Kidney (tissue), 14 donors: ENCODE measurements around the gene RLN1. TPM values are rescaled to one million over a fixed set of nuclear protein-coding genes. Genes with fewer than 3 reads are reported as not detected.
"Not testable (repeated sequence)": the region's sequence is repeated elsewhere in the genome, so short reads cannot be mapped to it uniquely, and the experiment has no call there.

ENCODE experiments used
- DNase-seq, 5 donors: peaks; one replicate each; pipeline ENCODE4 v3.0.0-alpha.2; 2013 to 2020
- FAIRE-seq: peaks from 2 replicates; lab custom pipeline; 2012; peaks lifted over from hg19 to GRCh38; lab: Jason Lieb, UNC
- H3K27ac ChIP-seq, 2 donors: one replicate each; pipeline ENCODE4 v1.7.0; 2013; ENCODE audit warnings: low read depth in 2 of 2, low read length in 2 of 2, inconsistent platforms in 1 of 2
- H3K27me3 ChIP-seq: one replicate; pipeline ENCODE4 v1.7.1; 2013; ENCODE audit warnings: low read length, inconsistent platforms; ENCODE audit not compliant: control insufficient read depth, insufficient read depth
- H3K36me3 ChIP-seq, 3 donors: one replicate each; pipeline versions ENCODE4 v1.7.0 to v1.7.1; 2013; ENCODE audit warnings: low read length in 3 of 3, control low read depth in 1 of 3, inconsistent platforms in 1 of 3; ENCODE audit not compliant: insufficient read depth in 3 of 3, control insufficient read depth in 2 of 3
- H3K4me1 ChIP-seq, 3 donors: one replicate each; pipeline versions ENCODE4 v1.7.0 to v1.7.1; 2013; ENCODE audit warnings: low read length in 3 of 3, inconsistent platforms in 1 of 3, low read depth in 1 of 3; ENCODE audit not compliant: control insufficient read depth in 2 of 3, insufficient read depth in 2 of 3
- H3K4me3 ChIP-seq, 3 donors: one replicate each; pipeline versions ENCODE4 v1.7.0 to v1.8.1; 2013; ENCODE audit warnings: low read length in 3 of 3, control low read depth in 1 of 3, inconsistent platforms in 1 of 3
- H3K9ac ChIP-seq, 3 donors: one replicate each; pipeline versions ENCODE4 v1.7.0 to v1.7.1; 2013; ENCODE audit warnings: low read length in 3 of 3, control low read depth in 1 of 3, inconsistent platforms in 1 of 3
- H3K9me3 ChIP-seq, 3 donors: one replicate each; pipeline versions ENCODE4 v1.7.0 to v1.7.1; 2013; ENCODE audit warnings: low read length in 3 of 3, control low read depth in 1 of 3, inconsistent platforms in 1 of 3; ENCODE audit not compliant: control insufficient read depth in 2 of 3, insufficient read depth in 1 of 3
- CTCF ChIP-seq: IDR thresholded peaks from 3 replicates; pipeline ENCODE4 v1.5.1; 2012; ENCODE audit warnings: mild to moderate bottlenecking, moderate library complexity, borderline replicate concordance; ENCODE audit not compliant: insufficient read depth; ENCODE audit errors: extremely low read depth
- intact Hi-C: fragments of 100-400 bp; cut with DNase I; formaldehyde crosslinking; loops from one replicate; pipeline ENCODE4 v1.11.1; 2022
- polyA plus RNA-seq: library from polyadenylated mRNA; stranded (reverse); fragments of 350-450 nt; fragmentation: Illumina TruSeq; extraction: RNeasy Lipid Tissue Mini Kit (QIAGEN cat#74804); gene quantifications from one replicate; pipeline ENCODE4 v1.2.3, GENCODE V29; 2014; ENCODE audit warnings: low read depth, low replicate concordance; ENCODE audit not compliant: insufficient read depth
- total RNA-seq: library from RNA; stranded (reverse); fragmentation: NEBNext Ultra II Directional; extraction: Animal tissue kit (Norgen Biotek cat#: 25700); gene quantifications from one replicate; pipeline ENCODE4 v1.2.1, GENCODE V29; 2021
- donor health status: control.
- donor health status: control.
- donor health status: control.
- donor health status: control.
- donor health status: control.
- donor health status: DM: yes; HTN: yes; CAD: no.
- donor health status: Normal renal cell carcinoma (clear cell type).

Gene RLN1
- total and polyA plus RNA-seq, 2 donors from 2014 or later: 0.57 to 0.82 TPM

GRCh38 chr9:5315187-5315923 lies 24.3 kb downstream of the RLN1 start:
- Histone ChIP-seq H3K4me1 (no peaks in the 10 kb centered on the region), H3K27me3 (no peaks in the 10 kb centered on the region), H3K27ac (no peak overlapping the region), H3K9me3 (peaks cover 0 to 9% (median 4%) of the 10 kb centered on the region in 3 donors), H3K4me3 (no peak overlapping the region), H3K36me3 (no peaks in the 10 kb centered on the region), H3K9ac (no peak overlapping the region)
- FAIRE-seq: no peak
- intact Hi-C loops: no loop called here
- no peak for TF ChIP-seq CTCF
- DNase-seq: no peak

- Histone ChIP-seq H3K9ac (no peak overlapping the region), H3K4me1 (no peaks in the 10 kb centered on the region), H3K27ac (no peak overlapping the region), H3K27me3 (no peaks in the 10 kb centered on the region), H3K36me3 (no peaks in the 10 kb centered on the region), H3K9me3 (peaks cover 0 to 8% (median 4%) of the 10 kb centered on the region in 3 donors), H3K4me3 (no peak overlapping the region)
- DNase-seq: no peak
- TF ChIP-seq CTCF: no peak
- no peak for FAIRE-seq
- intact Hi-C loops: no loop called here
Observed at GRCh38 chr9:5310851-5311250, 28.8 kb downstream of the RLN1 start.

- FAIRE-seq: no peak
- H3K27ac ChIP-seq: no peak overlapping the region
- no peaks in the 10 kb centered on the region for H3K4me1 ChIP-seq
- no peaks in the 10 kb centered on the region for H3K9me3 ChIP-seq
- DNase-seq: no peak
- TF ChIP-seq CTCF: no peak
- H3K9ac ChIP-seq: no peak overlapping the region
- intact Hi-C loops: no loop called here
- no peaks in the 10 kb centered on the region for H3K27me3 ChIP-seq
- H3K4me3 ChIP-seq: no peak overlapping the region
- no peaks in the 10 kb centered on the region for H3K36me3 ChIP-seq
Observed at GRCh38 chr9:5305741-5306140, 33.9 kb downstream of the RLN1 start.

- H3K36me3 ChIP-seq, H3K9me3 ChIP-seq, H3K27ac ChIP-seq, intact Hi-C loops, H3K27me3 ChIP-seq, H3K4me3 ChIP-seq, H3K9ac ChIP-seq, H3K4me1 ChIP-seq: not testable (repeated sequence)
- FAIRE-seq (peak; percentile 99), DNase-seq (peak in 4 of 5 donors; percentile 6 to 53 (median 32))
Observed at GRCh38 chr9:5303840-5304795, 35.6 kb downstream of the RLN1 start, which contains the start of gene RLN2. RLN2 (minus strand) TSS chr9:5304716; CDS start chr9:5304580, 136 bp downstream.
